GM21390 (cell line): ENCODE measurements around the gene BST1.

Experiments used
- ATAC-seq: cut with Tn5 transposase; IDR thresholded peaks from one replicate; pipeline ENCODE4 v1.9.1; 2021; ENCODE audit not compliant: unreplicated experiment

BST1 gene

GRCh38 chr4:15776871-15777648 is 74.2 kb downstream of the BST1 start:
- no peak for ATAC-seq

- ATAC-seq: no peak
Measured at GRCh38 chr4:15777697-15778288, 74.9 kb downstream of the BST1 start.

- peak; percentile 72 for ATAC-seq
Measured at GRCh38 chr4:15778289-15779241, 75.7 kb downstream of the BST1 start, which contains the start of gene CD38. Gene CD38 (plus strand): TSS chr4:15778328. CDS start chr4:15778415, 87 bp downstream.

GRCh38 chr4:15779306-15779705 is 76.4 kb downstream of the BST1 start:
- no peak for ATAC-seq

GRCh38 chr4:15779809-15780208 is 76.9 kb downstream of the BST1 start:
- ATAC-seq: no peak

- ATAC-seq: peak; percentile 20
Measured at GRCh38 chr4:15781427-15782095, 78.7 kb downstream of the BST1 start.
